HS-5 (cell line): ENCODE data around the gene STMN3.
"Not testable (repeated sequence)": the region's sequence is repeated elsewhere in the genome, so short reads cannot be mapped to it uniquely, and the experiment has no call there.

Experiments used
- DNase-seq: peaks from one replicate; pipeline ENCODE4 v3.0.0-alpha.2; 2012; ENCODE audit warnings: low read depth

Gene STMN3

DNA sequence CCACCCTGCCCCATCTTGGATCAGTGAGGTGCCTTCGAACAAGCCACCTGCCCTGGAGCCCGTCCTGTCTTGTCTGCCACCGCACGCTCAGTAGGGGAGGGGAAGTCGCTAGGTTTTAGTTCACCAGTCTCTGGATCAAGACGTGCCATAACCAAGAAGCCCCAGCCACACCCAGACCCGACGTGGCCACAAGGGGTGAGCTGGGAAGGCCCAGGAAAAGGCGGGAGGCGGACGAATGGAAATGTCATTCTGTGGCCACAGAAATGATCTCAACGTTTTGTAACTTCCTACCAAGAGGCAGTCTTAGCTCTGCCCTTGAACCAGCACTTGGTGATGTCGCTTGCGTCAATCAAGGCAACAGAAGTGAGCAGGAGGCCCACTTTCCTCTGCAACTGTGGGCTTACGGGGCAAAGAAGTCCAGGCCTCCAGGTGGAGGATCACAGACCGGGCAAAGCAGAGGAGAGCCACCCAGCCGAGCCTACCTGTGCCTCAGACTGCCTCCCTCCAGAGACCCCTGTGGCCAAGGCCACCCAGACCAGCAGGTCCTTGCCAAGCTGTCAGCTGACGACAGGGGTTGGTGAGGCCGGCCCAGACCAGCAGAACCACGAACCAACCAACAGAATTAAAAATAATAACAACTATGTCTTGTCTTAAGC, 40.8 kb downstream of the STMN3 start:
- no peak for DNase-seq

DNA sequence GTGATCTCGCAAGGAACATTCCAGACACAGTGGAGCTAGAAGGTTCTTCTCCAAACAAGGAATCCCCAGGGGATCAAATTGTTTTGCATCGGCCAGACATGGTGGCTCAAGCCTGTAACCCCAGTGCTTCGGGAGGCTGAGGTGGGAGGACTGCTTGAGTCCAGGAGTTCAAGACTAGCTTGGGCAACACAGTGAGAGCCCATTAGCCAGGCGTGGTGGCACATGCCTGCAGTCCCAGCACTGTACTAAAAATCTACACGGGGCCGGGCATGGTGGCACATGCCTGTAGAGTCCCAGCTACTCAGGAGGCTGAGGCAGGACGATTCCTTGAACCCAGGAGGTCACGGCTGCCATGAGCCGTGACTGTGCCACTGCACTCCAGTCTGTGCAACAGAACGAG, 41.6 kb downstream of the STMN3 start:
- DNase-seq = no peak

DNA sequence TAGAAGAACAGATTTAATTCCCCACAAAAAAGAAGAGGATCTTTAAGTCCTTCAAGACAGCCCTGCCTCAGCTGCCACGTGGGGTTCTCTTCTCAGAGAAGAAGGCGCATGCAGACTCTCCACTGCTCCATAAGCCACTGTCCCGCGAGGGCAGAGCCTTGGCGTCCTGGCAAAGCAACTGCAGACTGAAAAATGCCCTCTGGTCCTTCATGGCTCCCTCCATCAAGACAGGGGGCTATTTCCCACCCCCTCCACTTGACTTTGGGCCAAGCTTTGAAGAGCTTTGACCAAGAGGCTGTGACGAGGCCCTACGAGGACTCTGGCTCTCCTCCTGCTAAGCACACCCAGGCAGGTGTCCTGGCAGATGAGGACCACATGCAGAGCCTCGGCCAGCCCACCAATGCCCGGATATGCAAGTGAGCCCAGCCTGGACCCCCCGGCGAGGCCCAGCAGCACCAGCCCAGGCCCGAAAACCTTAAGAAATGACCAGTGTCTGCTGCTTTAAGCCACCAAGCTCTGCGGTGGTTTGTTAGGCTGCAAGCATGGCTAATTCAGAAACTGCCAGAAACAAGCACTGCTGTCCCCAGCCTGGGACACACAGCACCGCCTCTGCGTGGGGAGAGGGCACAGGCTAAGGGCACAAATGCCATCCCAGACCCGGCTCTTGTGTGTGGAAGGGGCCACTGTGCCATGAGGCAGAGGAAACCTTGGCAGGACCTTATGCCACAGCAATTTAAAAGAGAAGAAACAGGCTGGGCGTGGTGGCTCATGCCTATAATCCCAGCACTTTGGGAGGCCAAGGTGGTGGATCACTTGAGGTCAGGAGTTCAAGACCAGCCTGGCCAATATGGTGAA, 42.4 kb downstream of the STMN3 start:
- no peak for DNase-seq

DNA sequence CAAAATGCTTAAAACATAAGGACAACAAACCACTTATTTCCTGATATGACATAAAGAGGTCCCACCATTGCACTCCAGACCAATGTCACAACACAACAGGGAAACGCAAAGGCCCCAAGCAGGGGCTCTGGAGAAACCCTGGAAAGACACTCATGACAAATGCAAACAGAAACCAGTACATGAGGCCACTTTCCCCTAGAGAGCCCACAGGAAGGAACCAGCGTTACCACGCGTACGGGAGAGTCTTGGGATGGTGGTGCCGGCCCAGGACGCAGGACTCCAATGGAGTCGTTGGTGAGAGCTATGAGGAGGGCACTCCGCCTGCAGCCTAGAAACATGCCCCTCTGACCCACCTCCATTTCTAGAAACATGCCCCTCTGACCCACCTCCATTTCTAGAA, 46.5 kb downstream of the STMN3 start:
- DNase-seq = no peak

DNA sequence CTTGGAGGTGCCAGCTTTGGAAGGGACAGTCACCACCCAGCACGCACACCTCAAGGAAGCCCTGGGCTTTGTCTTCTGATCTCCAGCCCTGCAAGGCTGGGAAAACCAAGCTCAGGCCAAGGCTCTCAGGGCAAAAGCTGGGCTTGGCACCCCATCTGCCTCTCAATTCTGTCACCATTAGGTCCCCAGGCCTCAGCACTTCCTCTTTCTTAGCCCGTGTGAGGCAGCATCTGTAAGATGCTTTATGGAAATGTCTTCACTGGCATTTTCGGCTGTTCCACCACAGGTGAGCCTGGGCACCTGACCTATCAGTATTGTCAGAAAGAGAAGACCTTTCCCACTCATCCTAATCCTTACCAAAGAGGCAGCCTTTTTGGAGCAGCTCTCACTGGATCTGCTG, 50.9 kb downstream of the STMN3 start:
- DNase-seq = no peak

DNA sequence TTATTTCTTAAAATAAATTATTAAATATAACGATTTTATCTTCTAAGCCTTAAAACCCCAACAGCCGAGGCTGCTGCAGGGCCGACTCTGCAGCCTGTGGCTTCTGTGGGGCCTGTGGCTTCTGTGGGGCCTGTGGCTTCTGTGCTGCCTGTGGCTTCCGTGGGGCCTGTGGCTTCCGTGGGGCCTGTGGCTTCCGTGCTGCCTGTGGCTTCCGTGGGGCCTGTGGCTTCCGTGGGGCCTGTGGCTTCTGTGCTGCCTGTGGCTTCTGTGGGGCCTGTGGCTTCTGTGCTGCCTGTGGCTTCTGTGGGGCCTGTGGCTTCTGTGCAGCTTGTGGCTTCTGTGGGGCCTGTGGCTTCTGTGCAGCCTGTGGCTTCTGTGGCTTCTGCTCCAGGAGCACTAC, 51.5 kb downstream of the STMN3 start:
- DNase-seq = not testable (repeated sequence)

DNA sequence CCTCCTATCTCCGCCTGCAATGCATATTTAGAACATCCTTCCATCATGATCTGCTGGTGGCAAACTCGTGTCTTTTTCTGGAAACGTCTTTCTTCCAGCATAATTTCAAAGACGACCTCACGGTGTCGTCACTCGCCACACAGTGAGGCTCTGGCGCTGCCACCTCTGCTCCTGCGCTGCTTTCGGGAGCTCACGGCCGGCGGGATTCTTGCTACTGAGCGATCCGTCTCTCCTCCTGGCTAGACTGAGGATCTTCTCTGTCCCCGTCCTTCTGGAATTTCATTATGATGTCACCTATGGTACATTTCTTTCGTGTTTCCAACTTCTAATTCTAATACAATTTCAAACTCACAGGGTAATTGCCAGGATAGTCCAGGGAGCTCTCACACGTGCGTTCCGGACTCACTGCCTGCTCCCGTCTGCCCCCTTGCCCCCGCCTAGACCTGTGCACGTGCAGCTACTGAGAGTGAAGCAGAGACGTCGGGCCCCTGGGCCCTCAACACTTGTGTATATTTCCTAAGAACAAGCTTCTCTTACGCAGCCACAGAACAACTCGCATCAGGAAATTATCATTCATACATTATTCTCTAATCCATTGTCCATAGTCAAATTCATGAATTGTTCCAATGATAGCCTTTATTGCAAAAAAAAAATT, 53.7 kb downstream of the STMN3 start:
- no peak for DNase-seq

DNA sequence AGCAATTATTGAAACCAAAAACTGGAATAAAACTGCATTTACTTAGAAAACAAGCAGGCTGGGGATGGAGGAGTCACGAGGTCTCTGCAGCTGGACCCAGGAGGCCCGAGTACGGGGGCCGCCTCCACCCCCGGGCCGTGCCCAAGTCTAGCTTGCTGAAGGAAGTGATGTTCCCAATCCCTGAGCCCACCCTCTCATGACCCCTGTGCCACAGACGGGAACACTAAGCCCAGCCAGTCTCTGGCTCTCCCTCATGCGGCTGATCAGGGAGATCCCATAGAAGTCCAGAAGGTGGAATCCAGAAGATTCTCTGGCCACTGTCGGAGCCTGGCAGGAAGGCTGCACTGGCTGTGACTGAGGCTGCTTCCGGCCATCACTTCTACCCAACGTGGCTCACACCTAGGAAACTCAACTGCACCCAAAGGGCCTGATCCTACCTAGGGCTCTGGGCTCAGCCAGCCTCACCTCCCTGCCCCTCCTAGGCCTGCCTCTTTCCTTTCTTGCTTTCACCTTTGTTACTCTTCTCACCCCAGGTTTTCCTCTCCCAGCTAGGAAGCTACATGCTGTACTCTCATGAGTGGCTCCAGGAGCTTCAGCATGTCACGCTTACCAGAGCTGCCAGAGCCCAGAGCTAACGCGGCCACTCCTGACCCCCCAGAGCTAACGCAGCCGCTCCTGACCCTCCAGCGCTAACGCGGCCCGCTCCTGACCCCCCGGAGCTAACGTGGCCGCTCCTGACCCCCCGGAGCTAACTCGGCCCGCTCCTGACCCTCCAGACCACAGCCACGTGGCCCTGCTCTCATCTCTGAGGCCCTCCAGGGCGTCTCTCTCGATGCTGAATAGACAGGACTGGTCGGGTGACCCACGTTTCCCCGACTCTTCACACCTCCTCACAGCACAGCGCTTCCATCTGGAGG, 54.5 kb downstream of the STMN3 start:
- no peak for DNase-seq

DNA sequence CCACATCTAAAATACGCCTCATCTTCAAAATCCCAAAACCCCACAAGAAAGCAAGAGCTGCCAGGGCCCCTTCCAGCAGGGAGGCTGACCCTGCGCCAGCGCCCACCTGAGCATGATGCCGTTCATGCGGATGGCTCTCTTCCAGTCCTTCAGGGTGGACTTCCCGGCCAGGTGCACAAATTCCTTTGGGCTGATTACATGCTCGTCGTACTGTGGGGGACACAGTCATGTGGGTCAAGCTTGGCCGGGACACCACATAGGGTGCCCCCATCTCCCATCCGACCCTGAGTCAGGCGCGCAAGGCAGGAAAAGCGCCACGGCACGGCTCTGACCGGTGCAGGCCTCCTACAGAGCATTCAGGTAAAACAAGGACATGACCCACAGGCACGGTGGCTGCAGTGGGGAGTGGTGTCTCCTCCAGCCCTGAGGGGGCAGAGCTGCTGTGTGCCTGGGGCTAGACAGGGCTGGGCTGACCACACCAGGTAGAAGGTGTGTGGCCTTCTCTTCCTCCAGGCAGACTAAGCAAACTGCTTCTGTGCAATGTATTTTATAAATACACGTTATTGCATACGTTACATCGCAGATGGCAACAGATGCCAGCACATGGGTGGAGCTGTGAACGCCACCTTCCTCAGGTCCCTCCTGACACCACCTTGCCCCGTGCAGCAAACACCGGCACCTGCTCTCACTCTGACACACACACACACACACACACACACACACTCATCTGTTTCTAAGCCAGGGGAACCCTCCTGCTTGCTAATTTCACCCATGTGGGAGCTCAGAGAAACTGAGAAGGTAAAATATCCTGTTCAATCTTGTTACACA, 55.4 kb downstream of the STMN3 start:
- DNase-seq = no peak

DNA sequence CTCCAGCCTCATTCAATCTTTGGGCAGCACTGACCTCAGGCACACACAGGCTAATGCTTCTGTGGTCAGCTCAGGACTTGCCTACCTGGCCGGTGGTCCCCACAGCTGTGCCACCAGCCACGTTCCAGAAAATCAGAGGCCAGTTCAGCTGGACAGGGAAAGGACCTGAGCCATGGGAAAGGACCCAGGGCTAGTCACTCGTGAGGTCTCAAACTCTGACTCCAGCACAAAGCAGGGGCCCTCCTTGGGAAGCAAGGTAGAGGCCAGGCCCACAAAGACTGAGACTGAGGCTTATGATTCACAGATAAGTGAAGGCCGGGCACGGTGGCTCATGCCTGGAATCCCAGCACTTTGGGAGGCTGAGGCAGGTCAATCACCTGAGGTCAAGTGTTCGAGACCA, 56.8 kb downstream of the STMN3 start:
- DNase-seq = no peak

DNA sequence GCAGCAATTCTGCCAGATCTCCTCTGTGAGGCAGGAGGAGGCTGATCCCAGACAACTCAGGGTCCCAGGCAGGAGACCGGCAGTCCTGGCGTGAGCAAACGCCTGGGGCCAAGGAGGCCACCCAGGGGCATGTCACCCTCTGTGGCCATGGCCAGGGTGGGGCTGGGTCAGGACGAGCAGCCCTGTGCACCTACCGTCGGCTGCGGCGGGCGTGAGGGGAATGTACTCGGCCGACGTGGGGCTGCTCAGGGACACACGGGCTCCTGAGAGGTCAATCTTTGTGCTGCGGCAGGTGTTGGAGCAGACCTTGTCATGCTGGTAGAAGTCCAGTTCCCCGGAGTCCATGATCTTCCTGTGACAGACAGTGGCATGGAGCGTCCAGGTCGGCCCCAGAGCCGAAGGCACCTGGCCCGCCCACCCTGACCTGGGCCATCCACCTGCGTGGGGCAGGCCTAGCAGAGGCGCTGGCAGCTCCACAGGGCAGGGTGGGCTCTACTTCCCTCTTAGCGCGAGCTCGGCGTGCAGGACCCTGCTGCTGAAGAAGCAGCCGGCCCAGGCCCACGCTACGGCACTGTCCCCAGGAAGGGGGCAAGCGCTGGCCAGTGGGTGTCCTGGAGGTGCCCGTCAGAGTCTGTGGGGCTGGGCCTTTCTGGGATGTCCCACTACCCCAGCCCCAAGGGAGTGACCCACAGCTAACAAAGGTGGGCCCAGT, 57.7 kb downstream of the STMN3 start:
- DNase-seq = no peak

DNA sequence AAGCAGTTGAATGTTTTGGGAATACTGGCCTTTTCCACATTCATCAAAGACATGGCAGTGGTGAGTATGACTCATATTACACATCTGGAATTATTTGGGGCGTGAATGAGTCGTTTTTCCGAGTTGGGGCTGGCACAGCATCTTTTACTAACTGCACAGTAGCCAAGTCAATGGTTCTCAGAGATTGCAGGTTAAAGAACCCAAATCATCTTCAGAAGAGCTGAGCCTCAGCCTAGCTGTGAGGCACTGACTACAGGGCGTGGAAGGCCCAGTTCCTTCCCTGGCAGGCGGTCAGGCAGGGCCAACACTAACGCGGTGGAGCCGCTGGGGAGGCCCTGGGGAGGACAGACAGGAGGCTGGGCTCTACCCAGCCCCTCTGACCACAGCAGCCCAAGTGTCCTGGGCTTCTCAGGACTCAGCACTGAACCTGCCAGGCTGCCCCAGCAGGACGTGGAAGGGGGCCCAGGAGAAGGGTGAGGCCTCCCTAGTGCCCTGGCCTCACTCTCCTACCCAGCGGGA, 59.1 kb downstream of the STMN3 start:
- peak; percentile 68 for DNase-seq

DNA sequence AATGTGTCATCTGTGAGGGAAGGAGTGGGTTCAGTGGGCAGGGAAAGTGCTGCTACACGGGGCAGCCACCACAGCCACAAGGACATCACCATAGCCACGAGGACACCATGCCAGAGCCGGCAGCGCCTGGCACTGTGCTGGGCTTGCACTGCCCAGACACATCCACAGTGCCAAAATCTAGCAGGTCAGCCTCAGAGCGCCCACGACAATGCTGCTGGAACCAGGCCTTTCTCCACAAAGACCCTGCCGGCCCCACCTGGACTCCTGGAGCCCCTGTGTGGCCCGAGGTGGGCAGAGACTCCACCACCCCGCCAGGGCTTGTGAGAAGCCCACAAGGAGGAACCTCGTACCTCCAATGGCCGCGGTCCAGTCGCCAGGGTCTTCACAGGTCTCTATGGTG, 60.6 kb downstream of the STMN3 start:
- DNase-seq = no peak

DNA sequence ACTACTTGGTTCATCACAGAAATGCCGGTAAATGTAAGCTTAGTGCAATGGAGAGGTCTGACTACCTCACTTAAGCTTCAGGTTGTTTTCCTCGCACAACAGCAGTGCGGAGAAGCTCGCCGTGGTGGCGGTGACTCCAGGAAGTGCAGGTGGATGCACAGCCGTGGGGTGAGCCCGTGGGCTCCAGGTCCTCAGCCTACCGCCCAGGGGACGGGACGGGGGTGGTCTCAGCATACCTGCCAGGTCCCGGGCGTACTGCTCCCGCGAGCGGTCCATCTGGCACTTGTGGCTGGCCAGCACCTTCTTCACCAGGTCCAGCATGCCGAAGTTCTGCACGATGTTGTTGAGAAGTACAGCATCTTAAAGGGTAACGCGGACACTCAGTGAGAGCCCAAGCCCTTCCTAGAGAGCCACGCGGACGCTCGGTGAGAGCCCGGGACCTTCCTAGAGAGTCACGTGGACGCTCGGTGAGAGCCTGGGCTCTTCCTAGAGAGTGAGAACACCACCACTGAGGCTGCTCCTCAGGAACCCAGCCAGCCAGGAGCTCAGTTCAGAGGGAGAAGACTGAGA, 61.4 kb downstream of the STMN3 start:
- no peak for DNase-seq

DNA sequence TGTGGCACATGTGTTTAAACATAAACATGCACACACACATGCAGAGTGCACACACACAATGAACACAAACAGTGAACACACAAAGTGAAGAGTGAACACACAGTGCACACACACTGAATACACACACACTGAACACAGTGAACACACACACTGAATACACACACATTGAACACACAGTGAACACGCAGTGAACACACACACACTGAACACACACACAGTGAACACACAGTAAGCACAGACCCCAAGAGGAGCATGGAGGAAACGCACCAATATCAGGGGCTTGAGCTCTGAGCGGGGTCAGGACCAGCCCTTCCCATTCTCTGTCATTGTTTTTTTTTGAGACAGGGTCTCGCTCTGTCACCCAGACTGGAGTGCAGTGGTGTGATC, 62.1 kb downstream of the STMN3 start:
- DNase-seq = no peak

DNA sequence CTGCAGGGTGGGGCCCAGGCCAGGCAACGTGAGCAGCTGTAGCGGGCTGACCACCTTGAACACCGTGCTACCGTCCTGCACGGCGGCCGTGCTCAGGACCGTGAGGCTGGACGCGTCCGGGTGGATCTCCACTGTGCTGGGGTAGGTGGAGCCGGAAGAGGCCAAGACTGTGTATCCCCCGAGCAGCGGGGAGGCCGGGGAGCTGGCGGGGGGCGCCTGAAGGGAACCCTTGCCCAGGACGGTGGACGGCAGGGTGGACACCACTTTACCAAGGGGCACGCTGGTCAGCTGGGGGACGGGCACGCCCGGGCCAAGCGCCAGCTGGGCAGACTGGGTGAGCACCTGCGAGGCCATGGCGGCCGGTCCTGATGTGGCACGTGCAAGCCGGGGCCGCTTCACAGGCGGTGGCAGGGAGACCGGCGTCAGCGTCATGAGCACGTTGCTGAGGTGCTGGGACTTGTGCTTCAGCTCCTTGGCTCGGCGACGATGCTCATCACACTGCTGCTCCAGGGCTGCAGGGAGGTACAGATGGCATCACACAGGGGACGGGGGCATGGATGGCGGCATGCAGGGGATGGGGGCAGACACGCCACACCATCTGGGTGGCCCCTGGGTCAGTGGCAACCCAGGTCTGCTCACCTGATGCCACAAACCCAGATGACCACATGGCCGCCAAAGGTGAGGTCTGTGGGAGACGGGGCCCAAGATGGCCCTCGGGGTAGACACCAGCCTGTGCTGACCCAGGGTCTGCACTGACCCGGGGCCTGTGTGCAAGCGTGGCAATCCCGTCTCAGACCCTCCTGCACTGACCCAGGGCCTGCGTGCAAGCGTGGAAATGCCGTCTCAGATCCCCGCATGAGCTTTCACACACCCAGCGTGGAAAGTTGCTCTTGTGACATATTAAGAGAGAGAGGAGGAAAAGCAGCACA, 62.7 kb downstream of the STMN3 start:
- DNase-seq = no peak
